Measurements from ENCODE around the gene CCNL2.

Gene CCNL2

GRCh38 chr1:1344655-1345361, 54.3 kb downstream of the CCNL2 start:
- peak; percentile 43 for TF ChIP-seq CTCF (IDR thresholded peaks at IDR 0.05; ENCODE audit: poor library complexity, severe bottlenecking)
- Histone ChIP-seq H3K9me3 (ENCODE audit: severe bottlenecking) (no peaks in the 10 kb centered on the region), H3K4me1 (ENCODE audit: insufficient read depth, poor library complexity, severe bottlenecking) (peaks cover 26% of the 10 kb centered on the region), H3K27ac (ENCODE audit: poor library complexity, severe bottlenecking) (peak overlapping the region; percentile 98), H3K4me3 (ENCODE audit: severe bottlenecking) (peak overlapping the region; percentile 0), H3K36me3 (ENCODE audit: low read depth) (peaks cover 19% of the 10 kb centered on the region), H3K27me3 (ENCODE audit: insufficient read depth, poor library complexity, severe bottlenecking) (no peaks in the 10 kb centered on the region)
- DNase-seq (ENCODE audit: low spot score) = peak; percentile 97
- ATAC-seq (ENCODE audit: low read depth) = peak; percentile 75

DNA sequence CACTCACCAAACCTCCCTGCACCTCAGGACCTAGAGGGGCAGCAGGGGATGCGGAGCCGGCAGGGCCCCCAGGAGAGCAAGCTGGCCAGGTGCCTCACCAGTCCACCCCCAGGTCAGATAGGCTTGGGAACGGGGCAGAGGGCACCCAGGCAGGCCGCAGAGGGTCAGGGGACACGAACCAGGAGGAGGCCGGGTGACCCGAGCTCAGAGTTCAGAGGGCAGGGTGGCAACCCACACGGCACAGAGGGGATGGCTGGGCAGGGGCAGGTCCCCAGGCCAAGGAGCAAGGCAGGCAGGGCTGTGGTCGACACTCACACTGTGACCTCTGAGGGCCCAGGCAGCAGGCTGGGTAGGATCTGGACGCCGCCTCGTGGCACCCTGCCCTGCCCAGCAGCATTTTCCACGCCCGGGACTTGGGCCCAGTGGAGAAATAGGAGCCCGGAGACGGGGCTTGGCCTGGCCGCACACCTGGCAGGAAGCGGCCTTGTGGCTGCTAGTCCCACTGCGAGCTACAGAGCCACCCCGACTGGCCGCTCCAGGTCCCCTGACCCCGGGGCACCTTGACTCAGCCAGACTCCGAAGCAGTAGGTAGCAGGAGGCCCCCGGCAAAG, 55.2 kb downstream of the CCNL2 start:
- peak overlapping the region; percentile 98 for H3K27ac ChIP-seq (ENCODE audit: poor library complexity, severe bottlenecking)
- TF ChIP-seq CTCF (IDR thresholded peaks at IDR 0.05; ENCODE audit: poor library complexity, severe bottlenecking) = no peak
- H3K4me3 ChIP-seq (ENCODE audit: severe bottlenecking) = no peak overlapping the region
- H3K36me3 ChIP-seq (ENCODE audit: low read depth) = peaks cover 22% of the 10 kb centered on the region
- no peaks in the 10 kb centered on the region for H3K27me3 ChIP-seq (ENCODE audit: insufficient read depth, poor library complexity, severe bottlenecking)
- DNase-seq (ENCODE audit: low spot score) (no peak), ATAC-seq (ENCODE audit: low read depth) (0 out of 3 replicates have a peak, but pooled peaks have one; percentile 0)
- no peaks in the 10 kb centered on the region for H3K9me3 ChIP-seq (ENCODE audit: severe bottlenecking)
- H3K4me1 ChIP-seq (ENCODE audit: insufficient read depth, poor library complexity, severe bottlenecking) = peaks cover 26% of the 10 kb centered on the region

DNA sequence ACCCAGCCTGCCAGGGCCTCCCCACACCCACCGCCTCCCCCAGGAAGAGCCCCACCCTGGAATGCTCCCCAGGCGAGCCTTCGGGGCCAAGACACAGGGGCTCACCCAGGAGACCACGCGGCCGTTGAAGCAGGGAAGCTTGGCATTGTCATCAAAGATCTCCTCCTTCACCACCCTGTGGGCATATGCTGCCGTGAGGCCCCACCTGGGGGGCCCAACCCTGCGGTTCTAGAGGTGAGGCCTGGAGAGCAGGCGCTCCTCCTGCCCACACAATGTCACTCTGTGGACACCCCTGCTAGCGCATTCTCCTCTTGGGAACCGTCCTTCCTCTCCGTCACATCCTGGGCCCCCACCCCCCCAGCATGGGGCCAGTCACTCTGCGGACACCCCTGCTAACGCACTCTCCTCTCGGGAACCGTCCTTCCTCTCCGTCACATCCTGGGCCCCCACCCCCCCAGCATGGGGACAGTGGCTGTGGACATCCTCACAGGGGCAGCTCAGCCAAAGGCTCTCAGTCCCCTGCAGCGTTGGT, 56.5 kb downstream of the CCNL2 start:
- H3K9me3 ChIP-seq (ENCODE audit: severe bottlenecking) = no peaks in the 10 kb centered on the region
- no peaks in the 10 kb centered on the region for H3K27me3 ChIP-seq (ENCODE audit: insufficient read depth, poor library complexity, severe bottlenecking)
- peaks cover 26% of the 10 kb centered on the region for H3K4me1 ChIP-seq (ENCODE audit: insufficient read depth, poor library complexity, severe bottlenecking)
- H3K4me3 ChIP-seq (ENCODE audit: severe bottlenecking) = no peak overlapping the region
- ATAC-seq (ENCODE audit: low read depth) (no peak), DNase-seq (ENCODE audit: low spot score) (no peak)
- TF ChIP-seq CTCF (IDR thresholded peaks at IDR 0.05; ENCODE audit: poor library complexity, severe bottlenecking) = no peak
- H3K36me3 ChIP-seq (ENCODE audit: low read depth) = peaks cover 30% of the 10 kb centered on the region
- peak overlapping the region; percentile 98 for H3K27ac ChIP-seq (ENCODE audit: poor library complexity, severe bottlenecking)

- peaks cover 26% of the 10 kb centered on the region for H3K4me1 ChIP-seq (ENCODE audit: insufficient read depth, poor library complexity, severe bottlenecking)
- ATAC-seq (ENCODE audit: low read depth) = no peak
These were observed 57.0 kb downstream of the CCNL2 start for GRCh38 chr1:1342061-1342562.

More at GRCh38 chr1:1342061-1342562, 57.0 kb downstream of the CCNL2 start:
- Histone ChIP-seq H3K9me3 (ENCODE audit: severe bottlenecking) (no peaks in the 10 kb centered on the region), H3K36me3 (ENCODE audit: low read depth) (peaks cover 35% of the 10 kb centered on the region), H3K27me3 (ENCODE audit: insufficient read depth, poor library complexity, severe bottlenecking) (no peaks in the 10 kb centered on the region), H3K27ac (ENCODE audit: poor library complexity, severe bottlenecking) (peak overlapping the region; percentile 98), H3K4me3 (ENCODE audit: severe bottlenecking) (no peak overlapping the region)
- no peak for DNase-seq (ENCODE audit: low spot score)
- no peak for TF ChIP-seq CTCF (IDR thresholded peaks at IDR 0.05; ENCODE audit: poor library complexity, severe bottlenecking)

Measured in RWPE2 (cell line).